HG03039 (cell line): Measurements from ENCODE around the gene PRF1.

Source experiments
- ATAC-seq: cut with Tn5 transposase; IDR thresholded peaks from one replicate; pipeline ENCODE4 v1.9.1; 2021; ENCODE audit warnings: mild to moderate bottlenecking, moderate library complexity; ENCODE audit not compliant: unreplicated experiment

The PRF1 gene

DNA sequence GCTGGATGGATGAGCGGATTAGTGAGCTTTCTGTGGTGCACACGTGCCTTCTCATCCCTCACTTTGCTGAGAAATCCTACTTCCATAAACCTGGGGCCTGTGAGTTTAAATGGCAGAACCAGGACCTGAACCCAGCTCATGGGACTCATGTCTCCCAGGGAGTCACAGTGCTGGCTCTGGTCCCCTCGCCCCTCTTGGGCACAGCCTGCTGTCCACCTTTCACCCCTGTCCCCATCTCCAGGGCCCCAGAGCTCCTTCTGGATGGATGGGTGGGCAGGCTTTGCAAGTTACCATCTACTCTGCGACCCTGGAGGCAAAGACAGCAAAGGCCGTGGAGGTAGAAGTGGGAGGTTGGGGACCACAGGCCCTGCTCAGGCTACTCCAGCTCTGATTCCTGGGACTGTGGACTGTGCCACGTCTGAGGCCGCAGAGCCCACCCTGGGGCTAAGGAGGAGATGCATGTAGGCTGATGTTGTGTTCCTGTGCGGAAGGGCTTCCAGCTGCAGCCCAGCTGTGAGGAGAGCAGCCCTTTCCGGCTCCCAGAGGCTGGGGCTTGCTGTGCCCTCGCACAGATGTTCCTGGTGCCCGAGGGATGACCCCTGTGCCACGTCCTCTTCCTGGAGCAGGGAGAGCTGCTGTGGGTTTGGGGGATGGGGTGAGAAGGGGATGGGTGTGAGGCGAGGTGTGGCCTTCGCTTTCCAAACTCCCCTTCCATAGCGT lies 40.3 kb downstream of the PRF1 start:
- no peak for ATAC-seq

DNA sequence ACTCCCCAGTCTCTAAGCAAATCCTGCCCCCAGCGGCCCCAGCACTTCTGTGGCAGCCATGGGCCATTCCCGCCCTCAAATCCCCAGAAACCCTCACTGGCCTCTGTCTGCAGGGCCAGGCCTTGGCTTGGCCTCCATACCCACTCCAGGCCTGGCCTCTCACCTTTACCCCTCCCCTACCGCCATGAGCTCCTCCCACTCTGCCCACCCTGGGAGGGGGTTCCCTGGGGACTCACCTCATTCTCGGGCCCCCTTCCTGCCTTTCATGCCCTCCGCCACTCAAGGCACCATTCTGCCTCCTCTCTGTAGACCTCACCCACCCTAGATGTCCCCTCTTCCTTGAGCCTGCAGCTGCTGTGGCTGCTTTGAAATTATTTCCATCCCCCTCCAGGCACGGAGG lies 41.0 kb downstream of the PRF1 start:
- ATAC-seq: no peak

DNA sequence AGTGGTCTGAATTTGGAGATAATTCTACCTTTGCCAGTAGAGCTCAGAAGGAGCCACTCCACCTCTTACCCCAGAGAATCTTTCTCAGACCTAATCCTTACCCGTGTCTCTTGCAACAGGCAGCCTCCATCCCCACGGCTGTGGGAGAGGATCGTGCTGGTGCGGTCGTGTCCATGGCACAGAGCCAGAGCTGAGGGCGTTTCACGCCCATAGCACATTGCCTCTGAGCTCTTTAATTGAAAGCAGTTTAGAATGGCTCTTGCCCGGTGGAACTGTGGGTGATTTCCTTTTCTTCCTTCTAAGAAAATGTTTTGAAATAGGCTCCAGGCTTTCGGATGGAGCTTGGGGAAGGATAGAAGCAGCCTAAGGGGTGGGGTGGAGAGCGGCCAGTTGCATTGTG lies 41.5 kb downstream of the PRF1 start:
- ATAC-seq: no peak

DNA sequence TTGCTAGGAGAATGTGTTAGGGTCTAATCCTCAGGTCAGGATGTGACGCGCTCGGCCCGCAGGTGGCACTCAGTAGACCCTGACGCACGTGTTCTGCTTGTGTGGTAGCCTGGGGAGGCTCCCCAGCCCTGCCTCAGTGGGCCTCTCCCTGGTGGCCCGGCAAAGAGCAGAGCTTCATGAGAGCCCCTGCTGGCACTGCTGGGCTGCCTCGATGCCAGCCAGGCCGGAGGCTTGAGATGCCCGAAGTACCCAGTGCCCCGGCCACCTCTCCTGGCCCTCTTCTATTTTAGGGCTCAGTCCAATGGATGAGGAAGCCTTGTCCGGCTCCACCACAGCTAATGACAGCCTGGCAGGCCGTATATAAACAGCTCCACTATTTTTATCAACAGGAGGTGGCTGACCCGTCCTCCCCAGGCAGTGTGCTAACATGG lies 42.0 kb downstream of the PRF1 start:
- no peak for ATAC-seq

DNA sequence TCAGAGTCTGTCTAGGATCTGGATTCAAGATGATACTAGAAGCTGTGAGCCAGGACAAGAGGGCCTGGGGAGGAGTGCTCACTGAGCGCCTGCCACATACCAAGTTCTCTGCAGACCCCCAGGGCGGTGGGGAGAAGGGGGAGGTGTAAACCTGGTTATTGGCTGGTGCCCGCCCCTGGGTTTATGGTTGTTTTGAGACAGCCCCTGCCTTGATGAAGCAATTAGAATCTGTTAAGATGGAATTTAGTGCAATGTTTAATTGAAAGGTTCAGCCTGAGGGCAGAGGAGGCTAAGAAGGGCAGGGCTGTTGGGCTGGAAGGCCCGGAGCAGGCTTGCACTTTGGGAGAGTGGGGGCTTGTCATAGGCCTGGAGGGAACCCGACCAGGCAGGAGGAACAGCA lies 42.7 kb downstream of the PRF1 start:
- no peak for ATAC-seq

DNA sequence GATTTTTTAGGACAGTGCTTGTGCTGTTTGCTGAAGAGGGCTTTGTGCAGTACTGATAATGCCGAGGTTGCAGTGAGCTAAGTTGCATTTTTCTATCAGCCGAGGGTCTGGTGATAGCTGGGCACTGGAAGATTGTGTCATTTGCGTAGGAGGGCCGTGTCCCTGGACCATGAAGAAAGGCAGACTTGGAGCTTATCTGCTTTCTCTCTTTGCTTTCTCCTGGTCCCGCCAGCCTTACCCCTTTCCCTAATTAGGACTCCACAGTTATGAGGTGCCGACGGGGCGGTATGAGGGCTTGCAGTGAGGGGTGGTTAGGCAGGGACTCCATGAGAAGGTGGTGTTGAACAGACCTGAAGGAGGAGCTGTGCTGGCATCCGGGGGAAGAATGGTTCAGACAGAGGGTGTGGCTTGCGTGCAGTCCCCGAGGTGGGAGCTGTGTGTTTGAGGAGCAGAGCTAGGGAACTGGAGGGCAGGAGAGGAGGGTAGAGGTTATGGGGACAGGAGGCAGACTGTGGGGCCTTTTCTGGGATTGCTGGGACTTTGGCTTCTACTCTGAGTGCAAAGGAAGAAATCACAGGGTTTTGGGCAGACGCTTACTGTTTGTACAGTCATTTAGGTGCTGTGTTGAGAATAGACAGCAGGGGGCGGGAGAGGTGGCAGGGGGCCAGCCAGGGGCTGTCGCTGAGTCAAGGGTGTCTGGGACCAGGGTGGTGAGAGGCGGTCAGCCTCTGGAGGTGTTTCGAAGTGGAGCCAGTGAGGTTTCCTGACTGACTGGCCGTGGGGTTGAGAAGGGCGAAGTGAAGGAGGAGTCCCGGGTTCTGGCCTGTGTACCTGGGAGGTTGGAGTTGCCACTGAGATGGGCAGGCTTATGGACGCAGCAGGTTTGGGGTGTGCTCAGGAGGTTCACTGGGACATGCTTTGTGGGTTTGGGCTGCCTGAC lies 43.4 kb downstream of the PRF1 start:
- ATAC-seq: no peak

DNA sequence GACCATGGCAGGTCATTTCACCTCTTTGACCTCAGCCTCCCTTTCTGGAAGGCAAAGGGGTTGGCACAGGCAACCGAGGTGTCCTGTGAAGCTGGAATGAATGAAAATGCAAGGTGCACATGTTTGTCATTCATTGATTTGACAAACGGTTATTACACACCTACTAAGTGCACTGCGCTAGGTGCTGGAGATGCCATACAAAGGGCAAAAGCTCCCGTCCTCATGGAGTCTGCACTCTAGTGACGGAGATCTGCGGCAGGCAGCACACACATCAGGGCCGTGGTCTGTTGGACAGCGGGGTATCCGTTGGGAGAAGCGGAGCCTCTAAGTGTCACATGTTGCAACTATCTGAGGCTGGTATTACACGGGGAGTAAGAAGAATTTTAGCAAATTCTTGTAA lies 44.2 kb downstream of the PRF1 start:
- ATAC-seq: no peak

DNA sequence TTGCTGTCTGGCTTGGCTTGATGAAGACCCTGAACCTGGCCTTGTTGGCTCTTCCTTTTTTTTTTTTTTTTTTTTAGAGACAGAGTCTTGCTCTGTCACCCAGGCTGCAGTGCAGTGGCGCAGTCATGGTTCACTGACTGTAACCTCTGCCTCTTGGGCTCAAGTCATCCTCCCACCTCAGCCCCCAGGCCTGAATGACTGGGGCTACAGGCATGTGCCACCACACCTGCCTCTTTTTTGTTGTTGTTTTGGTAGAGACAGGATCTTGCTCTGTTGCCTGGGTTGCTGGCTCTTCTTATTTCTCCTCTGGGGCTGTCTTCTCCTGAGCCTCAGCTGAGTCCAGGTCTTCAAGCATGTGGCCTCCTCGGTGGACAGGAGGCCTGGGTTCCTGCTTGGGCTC lies 44.7 kb downstream of the PRF1 start:
- no peak for ATAC-seq

DNA sequence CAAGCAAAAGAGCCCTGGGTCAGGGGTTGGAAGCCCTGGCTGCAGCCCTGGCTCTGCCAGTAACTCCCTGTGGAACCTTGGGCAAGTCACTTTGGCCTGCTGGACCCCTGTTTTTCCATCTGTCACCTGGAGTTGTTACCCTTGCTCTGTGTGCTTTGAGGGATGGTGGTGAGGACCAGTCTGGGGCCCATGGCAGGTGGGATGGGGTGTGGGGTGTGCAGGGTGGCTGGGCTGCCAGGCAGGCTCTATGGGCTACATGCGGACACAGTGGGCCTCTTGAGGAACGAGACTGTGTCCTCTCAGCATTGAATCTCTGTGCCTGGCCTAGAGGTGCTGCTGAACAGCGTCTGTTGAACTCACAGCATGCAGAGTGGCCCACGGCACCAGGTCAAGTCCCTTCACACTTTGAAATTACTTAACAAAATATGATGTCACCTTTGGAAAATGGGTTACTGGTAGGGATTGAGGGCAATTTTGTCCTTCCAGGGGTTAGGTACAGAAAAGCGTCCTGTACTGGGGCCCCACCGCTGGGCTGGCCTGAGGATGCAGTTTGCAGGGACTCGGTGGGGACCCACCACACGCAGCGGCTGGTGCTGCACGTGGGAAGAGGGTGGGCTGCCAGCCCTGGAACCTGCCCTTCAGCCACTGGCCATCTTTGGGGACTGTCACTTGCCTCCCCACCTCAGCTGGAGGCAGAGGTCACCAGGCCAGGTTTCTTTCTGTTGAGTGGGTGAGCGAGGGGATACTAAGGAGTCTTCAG lies 45.3 kb downstream of the PRF1 start:
- no peak for ATAC-seq

DNA sequence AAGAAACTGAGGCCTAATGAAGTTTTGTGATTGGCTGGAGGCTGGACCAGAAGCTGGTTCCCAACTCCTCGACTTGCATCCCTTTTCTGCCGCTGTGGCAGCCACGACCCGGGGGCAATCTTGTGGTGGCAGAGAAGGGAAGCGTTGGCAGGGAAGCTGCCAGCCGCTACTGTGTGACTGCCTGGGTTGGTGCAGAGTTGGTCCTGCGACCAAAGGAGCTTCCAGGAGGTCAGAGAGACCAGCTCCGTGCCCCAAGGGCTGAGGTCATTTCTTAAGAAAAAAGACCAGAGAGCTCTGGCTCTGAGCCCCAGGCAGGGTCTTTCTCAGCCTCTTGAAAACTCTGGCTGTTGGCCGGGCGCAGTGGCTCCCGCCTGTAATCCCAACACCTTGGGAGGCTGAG lies 47.2 kb downstream of the PRF1 start:
- ATAC-seq: no peak

DNA sequence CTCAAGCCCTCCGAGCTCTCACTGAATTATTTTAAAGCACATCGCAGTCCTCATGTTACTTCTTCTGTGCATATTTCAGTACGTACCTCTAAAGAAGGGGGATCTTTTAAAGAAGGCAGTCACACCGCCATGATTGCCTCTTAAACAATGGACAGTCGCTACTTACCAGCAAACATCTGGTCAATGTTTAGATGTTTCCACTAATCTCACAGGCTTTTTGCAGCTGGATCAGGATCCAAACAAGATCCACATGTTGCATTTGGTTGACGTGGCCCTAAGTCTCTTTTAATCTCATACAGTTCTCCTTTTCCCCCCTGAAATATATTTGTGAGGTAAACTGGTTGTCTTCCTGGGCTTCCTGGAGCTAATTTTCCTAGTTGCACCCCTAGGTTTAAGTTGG lies 50.0 kb downstream of the PRF1 start:
- ATAC-seq: no peak

DNA sequence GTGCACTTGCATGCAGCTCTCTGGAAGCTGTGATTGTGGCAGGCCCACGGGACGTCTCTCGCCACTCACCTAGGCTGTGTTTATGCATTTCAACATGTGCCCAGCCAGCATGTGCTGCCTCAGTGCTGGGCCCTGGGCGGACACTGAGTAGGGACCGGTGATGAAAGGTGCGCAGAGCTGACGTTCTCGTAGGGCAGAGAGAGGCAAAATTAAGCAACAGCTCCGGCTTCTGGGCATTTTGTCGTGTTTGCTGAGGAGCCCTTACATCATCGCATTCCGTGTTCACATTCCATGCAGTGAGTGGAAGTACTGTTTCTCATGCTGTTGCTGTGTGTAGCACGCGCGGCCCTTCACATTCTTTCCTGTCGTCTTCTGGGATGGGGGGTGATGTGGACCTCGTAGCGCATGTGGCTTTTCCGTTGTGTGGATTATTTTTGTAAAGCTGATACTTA lies 50.5 kb downstream of the PRF1 start:
- no peak for ATAC-seq

DNA sequence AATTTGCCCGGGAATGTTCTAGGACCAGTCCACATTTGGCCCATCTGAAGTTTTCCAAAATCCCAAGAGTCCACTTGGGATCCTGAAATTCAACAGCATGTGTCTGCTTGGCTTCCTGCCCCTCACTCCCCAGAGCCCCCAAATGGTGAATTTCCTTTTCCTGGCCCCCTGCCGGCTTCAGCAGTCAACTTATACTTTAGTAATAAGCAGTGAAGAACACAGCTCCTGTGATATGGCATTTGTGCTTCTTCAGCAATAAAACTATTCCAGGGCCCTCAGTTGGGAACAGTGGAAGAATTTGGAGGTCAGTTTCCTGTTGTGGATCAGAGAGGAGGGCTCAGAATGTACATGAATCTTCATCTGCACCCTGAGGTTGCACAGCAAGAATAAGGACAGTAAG lies 51.1 kb downstream of the PRF1 start:
- ATAC-seq: no peak

DNA sequence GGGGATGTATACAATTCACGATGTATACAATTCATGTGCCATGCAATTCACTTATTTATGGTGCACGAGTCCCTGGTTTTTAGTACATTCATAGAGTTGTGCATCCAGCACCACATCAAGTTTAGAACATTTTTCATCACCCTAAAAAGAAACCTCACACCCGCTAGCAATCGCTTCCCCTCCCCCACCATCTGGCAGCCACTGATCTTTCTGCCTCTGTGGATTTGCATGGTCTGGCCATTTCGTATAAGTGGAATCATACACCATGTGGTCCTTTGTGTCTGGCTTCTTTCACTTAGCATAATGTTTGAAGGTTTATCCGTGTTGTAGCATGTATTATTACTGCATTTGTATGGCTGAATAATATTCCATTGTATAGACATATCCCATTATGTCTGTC lies 52.1 kb downstream of the PRF1 start:
- no peak for ATAC-seq

DNA sequence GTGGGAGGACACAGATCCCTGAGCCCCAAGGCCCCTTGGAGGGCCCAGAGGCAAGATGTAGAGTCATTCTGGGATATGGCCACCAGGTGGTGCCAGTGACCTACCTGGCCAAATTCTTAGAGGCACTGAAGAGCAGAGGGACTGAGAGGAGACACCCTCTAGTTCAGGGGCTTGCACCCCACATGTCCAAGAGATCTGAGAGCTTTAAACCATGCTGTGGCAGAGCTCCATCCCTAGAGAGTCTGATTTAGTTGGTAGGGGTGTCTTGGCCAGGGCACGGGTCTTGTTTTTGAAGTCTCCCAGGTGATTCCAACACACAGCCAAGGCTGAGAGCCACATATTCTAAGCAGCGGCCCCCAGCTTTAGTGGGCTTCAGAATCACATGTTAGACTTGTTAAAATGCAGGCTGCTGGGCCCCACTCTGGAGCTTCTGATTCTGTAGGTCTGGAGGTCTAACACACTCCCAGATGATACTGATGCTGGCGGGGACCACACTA lies 52.5 kb downstream of the PRF1 start:
- no peak for ATAC-seq

DNA sequence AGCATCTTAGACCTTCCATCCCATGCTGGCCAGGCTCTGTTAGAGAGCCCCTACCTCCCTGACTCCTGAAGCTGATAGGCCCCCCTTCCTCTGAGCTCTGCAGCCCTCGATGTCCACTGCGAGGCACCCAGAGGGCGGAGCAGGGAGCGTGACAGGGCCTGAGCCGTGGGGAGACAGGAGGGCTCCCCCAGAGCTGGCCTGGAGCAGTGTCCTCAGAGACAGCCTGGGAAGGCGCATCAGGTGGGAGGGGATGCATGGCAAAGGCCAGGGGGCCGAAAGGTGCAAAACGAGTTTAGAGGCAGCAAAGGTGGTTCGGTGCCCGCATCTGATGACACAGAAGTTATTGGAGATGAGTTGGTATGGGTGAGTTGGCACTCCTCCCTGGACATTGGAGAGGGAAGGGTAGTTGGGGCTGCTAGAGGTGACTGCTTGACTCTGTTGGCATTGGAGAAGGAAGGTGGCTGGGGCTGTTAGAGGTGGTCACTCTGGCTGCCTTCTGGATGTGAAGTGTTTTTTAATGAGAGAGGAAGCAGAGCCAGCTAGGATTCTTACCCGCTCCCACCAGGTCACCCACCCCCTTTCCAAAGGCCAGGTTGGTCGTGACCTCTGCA lies 53.1 kb downstream of the PRF1 start:
- no peak for ATAC-seq
